Right lobe of liver (tissue), 4 donors: ENCODE measurements around the gene CYTH1.

Experiments
- CTCF ChIP-seq, 4 donors: fragments of 200-600 bp in 3 of 4; fragments of 450-650 bp in 1 of 4; IDR thresholded peaks; one replicate each; pipeline versions ENCODE4 v1.5.1 to v1.8.0; 2016 to 2022; ENCODE audit warnings: antibody characterized with exemption in 4 of 4, mild to moderate bottlenecking in 2 of 4
- POLR2A ChIP-seq: fragments of 450-650 bp; IDR thresholded peaks from one replicate; pipeline ENCODE4 v1.6.1; 2017; ENCODE audit warnings: antibody characterized with exemption, mild to moderate bottlenecking
- donor health status: DM: no; HTN: no; CAD: no.
- donor health status: DM: no; HTN: no; CAD: no.
- donor health status: DM: no; HTN: yes; CAD: no.

- no peak for TF ChIP-seq POLR2A
- no peak for TF ChIP-seq CTCF (IDR thresholded peaks at IDR 0.05)
Observed at GRCh38 chr17:78739331-78739931, 42.6 kb downstream of the CYTH1 start.
